ENCODE results near the gene USP40.

GRCh38 chr2:233464056-233464455, 102.5 kb downstream of the USP40 start:
- TF ChIP-seq CTCF (conservative IDR thresholded peaks at IDR 0.05) (no peak), ZFX (IDR thresholded peaks at IDR 0.05) (no peak)

All from C4-2B (cell line).